CD8-positive, alpha-beta memory T cell (primary cell): ENCODE data around the gene FRMD4B. TPM values are rescaled to one million over a fixed set of nuclear protein-coding genes. Genes with fewer than 3 reads are reported as not detected.
"Not testable (repeated sequence)": the region's sequence is repeated elsewhere in the genome, so short reads cannot be mapped to it uniquely, and the experiment has no call there.

ENCODE experiments used
- CTCF ChIA-PET: fragments of 350-600 bp; sonication (Branson Sonifier 250); formaldehyde crosslinking; loops from one replicate; lab custom pipeline; 2021; ENCODE audit warnings: antibody characterized with exemption; lab: Charles Lee
- POLR2A ChIA-PET: fragments of 350-600 bp; sonication (Branson Sonifier 250); formaldehyde crosslinking; loops from one replicate; lab custom pipeline; 2021; ENCODE audit warnings: antibody characterized with exemption; lab: Charles Lee
- DNase-seq, 5 donors: peaks; one replicate each; pipeline versions ENCODE4 v3.0.0 to v3.0.0-alpha.2; 2020 to 2022; ENCODE audit warnings: mixed read lengths in 1 of 5
- H3K27ac ChIP-seq: one replicate; pipeline ENCODE4 v1.7.0; 2013; ENCODE audit warnings: low read depth, mild to moderate bottlenecking, low read length, moderate library complexity
- H3K27me3 ChIP-seq: 2 replicates; pipeline ENCODE4 v1.7.0; 2013; ENCODE audit warnings: low read length, mild to moderate bottlenecking; ENCODE audit not compliant: insufficient read depth, poor library complexity, severe bottlenecking
- H3K36me3 ChIP-seq: 2 replicates; pipeline ENCODE4 v1.7.0; 2013; ENCODE audit warnings: mild to moderate bottlenecking, low read length, moderate library complexity; ENCODE audit not compliant: insufficient read depth
- H3K4me1 ChIP-seq: 2 replicates; pipeline ENCODE4 v1.7.0; 2013; ENCODE audit warnings: mild to moderate bottlenecking, low read length, moderate library complexity; ENCODE audit not compliant: insufficient read depth
- H3K4me3 ChIP-seq: 2 replicates; pipeline ENCODE4 v1.7.0; 2013; ENCODE audit warnings: mild to moderate bottlenecking, low read length
- H3K9me3 ChIP-seq: 2 replicates; pipeline ENCODE4 v1.7.0; 2013; ENCODE audit warnings: mild to moderate bottlenecking, low read length
- H3K27ac Mint-ChIP-seq, 8 donors: one replicate each; pipeline ENCODE4 v1.8.0; 2020 to 2021; ENCODE audit warnings: mixed read lengths in 8 of 8, mild to moderate bottlenecking in 6 of 8, inconsistent platforms in 3 of 8, moderate library complexity in 3 of 8
- H3K27me3 Mint-ChIP-seq, 2 donors: one replicate each; pipeline ENCODE4 v1.8.0; 2020 to 2021; ENCODE audit warnings: mixed read lengths in 2 of 2, mild to moderate bottlenecking in 1 of 2, moderate library complexity in 1 of 2
- H3K36me3 Mint-ChIP-seq, 3 donors: one replicate each; pipeline ENCODE4 v1.8.0; 2020 to 2021; ENCODE audit warnings: mixed read lengths in 3 of 3, inconsistent platforms in 1 of 3, mild to moderate bottlenecking in 1 of 3
- H3K4me1 Mint-ChIP-seq, 3 donors: one replicate each; pipeline ENCODE4 v1.8.0; 2020 to 2021; ENCODE audit warnings: mixed read lengths in 3 of 3, inconsistent platforms in 1 of 3, mild to moderate bottlenecking in 1 of 3
- H3K4me3 Mint-ChIP-seq, 7 donors: one replicate each; pipeline ENCODE4 v1.8.0; 2020 to 2021; ENCODE audit warnings: mixed read lengths in 7 of 7, mild to moderate bottlenecking in 6 of 7, moderate library complexity in 4 of 7, inconsistent platforms in 2 of 7
- H3K9me3 Mint-ChIP-seq, 5 donors: one replicate each; pipeline ENCODE4 v1.8.0; 2020 to 2022; ENCODE audit warnings: mixed read lengths in 5 of 5, mild to moderate bottlenecking in 3 of 5, moderate library complexity in 2 of 5, inconsistent platforms in 1 of 5
- polyA plus RNA-seq: library from polyadenylated mRNA; unstranded; fragments of 300-500 nt; fragmentation: Illumina TruSeq; gene quantifications from one replicate; pipeline ENCODE4 v1.2.3, GENCODE V29; 2021
- total RNA-seq, 2 experiments: library from RNA; stranded (reverse); gene quantifications; one replicate each; pipeline ENCODE4 v1.2.3, GENCODE V29; 2021

Gene FRMD4B
- total and polyA plus RNA-seq, 3 experiments from 2014 or later: 3.0 to 41.1 (median 40.3) TPM

GRCh38 chr3:69271098-69271497 is 114.8 kb downstream of the FRMD4B start:
- Histone ChIP-seq H3K4me1 (no peaks in the 10 kb centered on the region), H3K36me3 (no peaks in the 10 kb centered on the region), H3K9me3 (no peaks in the 10 kb centered on the region), H3K4me3 (no peak overlapping the region), H3K27me3 (no peaks in the 10 kb centered on the region), H3K27ac (no peak overlapping the region)
- no peaks in the 10 kb centered on the region for H3K27me3 Mint-ChIP-seq
- H3K4me3 Mint-ChIP-seq: no peak overlapping the region
- H3K36me3 Mint-ChIP-seq: no peaks in the 10 kb centered on the region
- POLR2A ChIA-PET: no interaction called here
- H3K9me3 Mint-ChIP-seq: no peaks in the 10 kb centered on the region
- no peaks in the 10 kb centered on the region for H3K4me1 Mint-ChIP-seq
- H3K27ac Mint-ChIP-seq: no peak overlapping the region
- CTCF ChIA-PET: no interaction called here
- no peak for DNase-seq

- POLR2A ChIA-PET: no interaction called here
Observed at GRCh38 chr3:69266585-69266984, 119.3 kb downstream of the FRMD4B start.

GRCh38 chr3:69266071-69266470 is 119.8 kb downstream of the FRMD4B start:
- H3K4me3 ChIP-seq, H3K36me3 ChIP-seq, CTCF ChIA-PET, H3K27ac Mint-ChIP-seq, H3K4me1 ChIP-seq, DNase-seq, H3K27ac ChIP-seq, H3K9me3 ChIP-seq, H3K27me3 Mint-ChIP-seq, H3K27me3 ChIP-seq, H3K4me1 Mint-ChIP-seq, H3K36me3 Mint-ChIP-seq, POLR2A ChIA-PET, H3K9me3 Mint-ChIP-seq, H3K4me3 Mint-ChIP-seq: not testable (repeated sequence)

More at GRCh38 chr3:69266585-69266984, 119.3 kb downstream of the FRMD4B start:
- no peaks in the 10 kb centered on the region for H3K4me1 ChIP-seq
- no peak for DNase-seq
- Mint-ChIP-seq H3K4me1 (no peaks in the 10 kb centered on the region), H3K27ac (no peak overlapping the region), H3K27me3 (peaks cover 0 to 2% of the 10 kb centered on the region in 2 donors), H3K36me3 (no peaks in the 10 kb centered on the region), H3K4me3 (no peak overlapping the region), H3K9me3 (no peaks in the 10 kb centered on the region)
- H3K4me3 ChIP-seq: no peak overlapping the region
- no peaks in the 10 kb centered on the region for H3K36me3 ChIP-seq
- CTCF ChIA-PET: no interaction called here
- no peak overlapping the region for H3K27ac ChIP-seq
- H3K27me3 ChIP-seq: no peaks in the 10 kb centered on the region
- H3K9me3 ChIP-seq: no peaks in the 10 kb centered on the region

DNA sequence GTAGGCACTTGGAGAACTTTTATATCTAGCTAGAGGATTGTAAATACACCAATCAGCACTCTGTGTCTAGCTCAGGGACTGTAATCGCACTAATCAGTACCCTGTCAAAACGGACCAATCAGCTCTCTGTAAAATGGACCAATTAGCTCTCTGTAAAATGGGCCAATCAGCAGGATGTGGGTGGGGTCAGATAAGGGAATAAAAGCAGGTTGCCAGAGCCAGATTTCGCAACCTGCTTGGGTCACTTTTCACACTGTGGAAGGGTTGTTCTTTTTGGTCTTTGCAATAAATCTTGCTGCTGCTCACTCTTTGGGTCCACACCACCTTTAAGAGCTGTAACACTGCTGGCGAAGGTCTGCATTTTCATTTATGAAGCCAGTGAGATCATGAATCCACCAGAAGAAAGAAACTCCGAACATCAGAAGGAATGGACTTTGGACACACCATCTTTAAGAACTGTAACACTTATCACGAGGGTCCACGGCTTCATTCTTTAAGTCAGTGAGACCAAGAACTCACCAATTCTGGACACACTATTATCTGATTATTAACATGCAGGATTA is 125.0 kb downstream of the FRMD4B start:
- CTCF ChIA-PET, DNase-seq, H3K27me3 Mint-ChIP-seq, H3K27me3 ChIP-seq, H3K4me1 Mint-ChIP-seq, H3K4me3 ChIP-seq, H3K27ac Mint-ChIP-seq, H3K4me1 ChIP-seq, POLR2A ChIA-PET, H3K36me3 Mint-ChIP-seq, H3K9me3 Mint-ChIP-seq, H3K4me3 Mint-ChIP-seq, H3K36me3 ChIP-seq, H3K9me3 ChIP-seq, H3K27ac ChIP-seq: not testable (repeated sequence)

DNA sequence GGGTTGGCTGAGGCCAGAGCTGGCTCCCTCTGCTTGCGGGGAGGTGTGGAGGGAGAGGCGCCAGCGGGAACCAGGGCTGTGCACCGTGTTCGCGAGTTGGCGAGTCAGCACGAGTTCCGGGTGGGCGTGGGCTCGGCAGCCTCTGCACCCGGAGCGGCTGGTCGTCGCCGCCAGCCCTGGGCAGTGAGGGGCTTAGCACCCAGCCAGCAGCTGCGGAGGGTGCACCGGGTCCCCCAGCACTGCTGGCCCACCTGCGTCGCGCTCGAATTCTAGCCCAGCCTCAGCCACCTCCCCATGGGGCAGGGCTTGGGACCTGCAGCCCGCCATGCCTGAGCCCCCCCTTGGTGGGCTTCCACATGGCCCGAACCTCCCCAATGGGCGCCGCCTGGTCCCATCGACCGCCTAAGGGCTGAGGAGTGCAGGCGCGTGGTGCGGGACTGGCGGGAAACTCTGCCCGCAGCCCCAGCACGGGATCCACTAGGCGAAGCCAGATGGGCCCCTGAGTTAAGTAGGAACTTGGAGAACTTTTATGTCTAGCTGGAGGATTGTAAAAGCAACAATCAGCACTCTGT is 125.6 kb downstream of the FRMD4B start:
- no peaks in the 10 kb centered on the region for H3K9me3 Mint-ChIP-seq
- H3K4me1 Mint-ChIP-seq: no peaks in the 10 kb centered on the region
- no peaks in the 10 kb centered on the region for H3K36me3 Mint-ChIP-seq
- Histone ChIP-seq H3K9me3 (no peaks in the 10 kb centered on the region), H3K36me3 (no peaks in the 10 kb centered on the region), H3K4me1 (no peaks in the 10 kb centered on the region), H3K4me3 (no peak overlapping the region), H3K27me3 (no peaks in the 10 kb centered on the region), H3K27ac (no peak overlapping the region)
- H3K27ac Mint-ChIP-seq: no peak overlapping the region
- POLR2A ChIA-PET: no interaction called here
- no peak overlapping the region for H3K4me3 Mint-ChIP-seq
- no peak for DNase-seq
- CTCF ChIA-PET: no interaction called here
- H3K27me3 Mint-ChIP-seq: peaks cover 0 to 2% of the 10 kb centered on the region in 2 donors

DNA sequence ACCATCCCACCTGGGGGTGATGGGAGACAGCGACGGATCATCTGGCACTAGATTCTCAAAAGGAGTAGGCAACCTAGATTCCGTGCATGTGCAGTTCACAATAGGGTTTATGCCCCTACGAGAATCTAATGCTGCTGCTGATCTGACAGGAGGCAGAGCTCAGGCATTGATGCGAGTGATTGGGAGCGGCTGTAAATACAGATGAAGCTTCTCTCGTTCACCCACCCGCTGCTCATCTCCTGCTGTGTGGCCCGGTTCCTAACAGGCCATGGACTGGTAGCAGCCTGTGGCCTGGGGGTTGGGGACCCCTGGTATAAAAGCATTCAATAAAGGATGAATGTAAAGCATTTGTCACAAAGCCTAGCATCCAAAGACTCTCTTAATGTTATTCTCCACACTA is 126.8 kb downstream of the FRMD4B start:
- no peaks in the 10 kb centered on the region for H3K36me3 ChIP-seq
- ChIA-PET CTCF (no interaction called here), POLR2A (no interaction called here)
- no peaks in the 10 kb centered on the region for H3K4me1 ChIP-seq
- Mint-ChIP-seq H3K9me3 (no peaks in the 10 kb centered on the region), H3K27ac (no peak overlapping the region), H3K4me3 (no peak overlapping the region), H3K4me1 (no peaks in the 10 kb centered on the region), H3K27me3 (peaks cover 0 to 2% of the 10 kb centered on the region in 2 donors), H3K36me3 (no peaks in the 10 kb centered on the region)
- no peak for DNase-seq
- no peak overlapping the region for H3K27ac ChIP-seq
- no peaks in the 10 kb centered on the region for H3K27me3 ChIP-seq
- no peak overlapping the region for H3K4me3 ChIP-seq
- no peaks in the 10 kb centered on the region for H3K9me3 ChIP-seq

- H3K4me1 Mint-ChIP-seq: no peaks in the 10 kb centered on the region
- no peaks in the 10 kb centered on the region for H3K4me1 ChIP-seq
- no peak overlapping the region for H3K27ac ChIP-seq
- ChIA-PET CTCF (no interaction called here), POLR2A (no interaction called here)
- H3K36me3 ChIP-seq: no peaks in the 10 kb centered on the region
- no peaks in the 10 kb centered on the region for H3K36me3 Mint-ChIP-seq
- H3K9me3 Mint-ChIP-seq: no peaks in the 10 kb centered on the region
- no peak overlapping the region for H3K4me3 ChIP-seq
- H3K4me3 Mint-ChIP-seq: no peak overlapping the region
- no peak for DNase-seq
- no peak overlapping the region for H3K27ac Mint-ChIP-seq
- H3K27me3 ChIP-seq: no peaks in the 10 kb centered on the region
- no peaks in the 10 kb centered on the region for H3K9me3 ChIP-seq
- peaks cover 0 to 2% of the 10 kb centered on the region in 2 donors for H3K27me3 Mint-ChIP-seq
Observed at GRCh38 chr3:69255928-69256327, 130.0 kb downstream of the FRMD4B start.

- DNase-seq: no peak
- Mint-ChIP-seq H3K27me3 (peaks cover 0 to 2% of the 10 kb centered on the region in 2 donors), H3K4me1 (peaks cover 4 to 9% (median 5%) of the 10 kb centered on the region in 3 donors), H3K27ac (no peak overlapping the region), H3K9me3 (no peaks in the 10 kb centered on the region), H3K4me3 (no peak overlapping the region), H3K36me3 (no peaks in the 10 kb centered on the region)
- Histone ChIP-seq H3K9me3 (no peaks in the 10 kb centered on the region), H3K27me3 (no peaks in the 10 kb centered on the region), H3K4me3 (no peak overlapping the region), H3K36me3 (no peaks in the 10 kb centered on the region), H3K27ac (no peak overlapping the region), H3K4me1 (no peaks in the 10 kb centered on the region)
- POLR2A ChIA-PET: no interaction called here
- CTCF ChIA-PET: no interaction called here
Observed at GRCh38 chr3:69254351-69254750, 131.5 kb downstream of the FRMD4B start.
